ENCODE measurements around the gene TSPAN9.

GRCh38 chr12:3271146-3271545, 194.0 kb downstream of the TSPAN9 start:
- TF ChIP-seq CTCF (IDR thresholded peaks at IDR 0.05) (no peak), POLR2A (IDR thresholded peaks at IDR 0.05; ENCODE audit: low read depth) (no peak), POLR2AphosphoS5 (IDR thresholded peaks at IDR 0.05) (no peak)
